LoVo (cell line): ENCODE results near the gene MMEL1.
"Not testable (repeated sequence)": the region's sequence is repeated elsewhere in the genome, so short reads cannot be mapped to it uniquely, and the experiment has no call there.

Source experiments
- DNase-seq: peaks from one replicate; pipeline ENCODE4 v3.0.0-alpha.2; 2016; ENCODE audit warnings: low spot score

Gene MMEL1

DNA sequence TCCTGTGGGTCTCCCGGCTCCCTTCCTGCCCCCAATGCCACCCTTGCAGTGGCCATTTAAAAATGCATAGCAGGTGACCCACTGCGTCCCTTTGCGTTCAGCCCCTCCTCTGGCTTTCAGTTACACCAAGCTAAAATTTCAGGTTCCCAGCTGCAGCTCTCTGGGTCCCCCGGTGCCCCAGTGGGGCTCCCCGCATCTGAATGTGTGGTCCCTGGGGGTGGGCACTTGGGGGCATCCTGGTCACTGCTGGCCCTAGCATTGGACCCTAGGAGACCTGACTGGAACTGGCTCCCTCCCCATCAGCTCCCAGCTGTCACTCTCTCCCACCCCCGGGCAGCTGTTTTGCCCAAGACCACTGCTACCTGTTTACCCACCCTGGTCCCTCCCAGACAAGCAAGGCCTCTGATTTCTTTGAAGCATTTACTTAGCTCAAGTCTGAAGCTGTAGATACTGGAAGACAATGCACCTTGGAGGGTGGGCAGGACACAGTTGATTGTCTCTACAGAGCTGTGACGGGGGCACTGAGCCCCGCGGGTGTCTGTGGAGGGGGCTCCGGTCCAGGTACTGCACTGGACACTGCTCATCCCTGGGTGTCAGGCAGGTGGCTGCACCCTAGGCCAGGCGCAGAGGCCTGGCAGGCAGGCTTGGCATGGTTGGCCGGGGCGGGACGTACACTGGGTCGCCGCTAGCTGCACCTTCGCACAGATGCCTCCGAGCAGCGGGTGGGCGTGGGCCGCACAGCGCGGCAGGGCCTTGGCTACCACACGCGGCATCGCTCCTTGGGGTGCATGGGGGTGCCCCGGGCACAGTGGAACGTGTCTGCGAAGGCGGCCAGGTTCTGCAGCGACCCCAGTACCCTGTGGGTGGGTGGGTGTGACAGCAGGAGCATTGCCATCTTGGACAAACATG, 42.3 kb downstream of the MMEL1 start:
- no peak for DNase-seq

GRCh38 chr1:2589431-2590232, 43.2 kb downstream of the MMEL1 start:
- DNase-seq, result no peak

GRCh38 chr1:2588661-2589430, 44.0 kb downstream of the MMEL1 start:
- DNase-seq, result no peak

GRCh38 chr1:2587860-2588571, 44.8 kb downstream of the MMEL1 start:
- DNase-seq, result no peak

DNA sequence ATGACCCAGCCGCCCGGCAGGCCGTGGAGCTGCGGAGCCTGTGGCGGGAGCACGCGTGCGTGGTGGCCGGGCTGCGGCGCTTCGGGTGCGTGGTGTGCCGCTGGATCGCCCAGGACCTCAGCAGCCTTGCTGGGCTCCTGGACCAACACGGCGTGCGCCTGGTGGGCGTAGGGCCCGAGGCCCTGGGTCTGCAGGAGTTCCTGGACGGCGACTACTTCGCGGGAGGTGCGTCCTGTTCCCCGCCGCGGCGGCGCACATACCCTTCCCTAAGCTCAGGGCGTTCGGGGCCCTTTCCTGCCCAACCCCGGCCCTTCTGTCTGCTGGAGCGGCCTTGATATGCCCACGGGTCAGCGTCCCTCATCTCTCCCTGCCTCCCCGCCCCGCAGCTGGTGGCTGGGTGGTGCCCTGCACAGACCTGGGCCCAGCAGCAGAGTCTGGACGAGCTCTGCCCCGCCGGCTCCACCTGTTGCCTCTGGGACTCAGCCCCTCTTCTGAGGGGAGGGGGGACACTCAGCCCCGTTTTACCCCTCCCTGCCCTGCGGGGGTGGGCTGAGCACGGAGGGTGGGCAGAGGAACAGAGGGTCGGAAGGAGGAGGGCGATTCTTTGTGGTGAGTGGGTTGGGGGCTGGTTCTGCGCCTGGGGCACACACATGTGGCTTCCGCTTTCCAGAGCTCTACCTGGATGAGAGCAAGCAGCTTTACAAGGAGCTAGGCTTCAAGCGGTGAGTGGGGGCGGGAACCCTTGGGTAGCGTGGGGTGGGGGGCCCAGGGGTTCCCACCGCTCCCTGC, 45.6 kb downstream of the MMEL1 start:
- DNase-seq, result no peak

DNA sequence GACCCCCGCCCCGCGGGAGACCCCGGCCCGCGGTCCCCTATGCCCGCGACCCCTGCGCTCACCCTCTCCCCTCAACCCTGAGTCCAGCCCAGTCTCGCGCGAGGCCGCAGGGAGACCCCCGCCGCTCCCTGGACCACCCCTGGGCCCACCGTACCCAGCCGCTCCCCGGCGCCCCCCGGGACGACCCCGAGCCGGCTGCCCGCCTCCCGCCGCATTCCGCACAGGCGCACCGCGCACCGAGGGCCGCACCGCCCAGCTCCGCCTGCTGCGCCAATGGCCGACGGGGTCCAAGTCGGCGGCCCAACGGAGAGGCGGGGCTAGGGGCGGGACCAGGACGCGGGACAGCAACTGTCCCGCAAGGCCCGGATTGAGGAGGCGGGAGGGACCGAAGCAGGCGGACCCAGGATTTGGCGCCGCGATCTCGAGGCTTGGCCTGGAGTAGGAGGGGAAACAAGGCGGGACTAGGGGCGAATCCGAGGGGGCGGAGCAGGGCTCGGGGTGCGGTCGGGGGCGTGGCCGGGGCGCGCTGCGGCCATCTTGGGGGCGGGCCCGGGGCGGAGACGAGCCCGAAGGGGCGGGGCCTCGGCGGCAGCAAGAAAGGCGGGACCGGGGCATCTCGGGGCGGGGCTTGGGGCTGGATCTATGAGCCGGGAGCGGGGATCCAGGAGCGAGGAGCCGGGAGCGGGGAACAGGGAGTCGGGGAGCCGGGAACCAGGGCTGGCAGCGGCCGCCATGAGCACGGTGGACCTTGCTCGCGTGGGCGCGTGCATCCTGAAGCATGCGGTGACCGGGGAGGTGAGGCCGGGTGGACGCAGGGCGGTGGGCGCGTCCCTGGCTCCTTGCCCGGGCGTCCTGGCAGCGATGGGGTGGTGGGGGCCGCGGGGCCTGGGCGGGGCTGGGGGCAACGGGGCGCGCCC, 46.4 kb downstream of the MMEL1 start, which contains the start of gene PRXL2B:
PRXL2B (plus strand) TSS at position 624 of the 917 bp plus-strand sequence; CDS start at position 733, 109 bp downstream.
- DNase-seq, result peak; percentile 99

DNA sequence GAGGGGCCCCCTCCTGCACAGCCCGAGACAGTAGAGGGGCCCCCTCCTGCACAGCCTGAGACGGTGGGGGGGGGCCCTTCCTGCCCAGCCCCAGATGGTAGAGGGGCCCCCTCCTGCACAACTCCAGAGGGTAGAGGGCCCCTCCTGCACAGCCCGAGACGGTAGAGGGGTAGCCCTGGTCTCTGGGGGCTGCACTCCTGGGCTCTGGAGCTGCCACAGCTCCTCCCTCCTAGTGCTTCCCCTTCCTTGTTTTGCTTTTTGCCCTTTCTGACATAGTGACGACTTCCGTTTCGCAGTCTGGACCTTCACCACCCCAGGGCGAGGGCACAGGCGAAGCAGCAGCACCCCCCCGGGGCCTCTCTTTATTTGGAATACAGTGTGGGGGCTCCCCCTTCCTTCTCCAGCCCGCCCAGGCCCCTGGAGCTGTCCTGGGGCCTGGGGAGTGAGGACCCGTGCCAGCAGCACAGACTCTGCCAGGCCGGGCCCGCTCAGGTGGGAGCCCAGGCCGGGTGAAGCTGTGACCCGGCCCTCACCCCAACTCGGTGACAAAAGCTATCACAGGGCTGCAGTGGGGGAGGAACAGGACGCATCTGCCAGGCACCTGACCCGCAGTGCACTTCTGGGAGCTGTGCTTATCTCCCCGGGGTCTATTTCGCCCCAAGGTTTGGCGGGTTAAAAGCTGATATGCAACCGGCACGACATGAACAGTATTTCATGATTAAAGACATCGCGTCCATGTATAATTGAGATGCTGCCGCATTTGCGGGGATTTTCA, 47.3 kb downstream of the MMEL1 start:
- DNase-seq, result peak; percentile 52

- DNase-seq, result no peak
Measured at GRCh38 chr1:2584686-2585317, 48.0 kb downstream of the MMEL1 start.

DNA sequence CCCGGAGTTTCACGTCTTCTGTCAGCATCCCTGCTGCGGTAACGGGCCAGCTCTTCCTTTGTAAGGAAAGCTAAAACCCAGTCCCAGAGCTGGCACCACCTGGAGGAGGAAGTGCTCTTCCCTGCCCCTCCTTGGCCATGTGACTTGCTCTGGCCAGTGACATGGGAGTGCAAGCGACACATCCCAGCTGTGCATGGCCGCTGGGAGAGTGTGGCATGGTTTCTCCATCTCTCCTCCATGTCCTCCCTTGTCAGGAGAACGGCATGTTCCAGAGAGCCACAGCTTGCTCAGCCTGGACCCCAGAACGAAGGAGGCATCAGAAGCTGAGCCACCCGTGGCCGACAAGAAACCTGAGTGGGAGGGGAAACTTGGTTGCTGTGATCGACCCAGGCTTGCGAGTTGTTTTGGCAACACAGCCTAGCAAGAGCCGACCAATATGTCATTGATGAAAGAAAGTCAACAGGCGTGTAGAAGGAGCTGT, 48.9 kb downstream of the MMEL1 start:
- no peak for DNase-seq

- no peak for DNase-seq
Measured at GRCh38 chr1:2583331-2583791, 49.5 kb downstream of the MMEL1 start.

GRCh38 chr1:2582391-2582790, 50.4 kb downstream of the MMEL1 start:
- DNase-seq, result no peak

- no peak for DNase-seq
Measured at GRCh38 chr1:2580691-2581090, 52.1 kb downstream of the MMEL1 start.

GRCh38 chr1:2578758-2579118, 54.1 kb downstream of the MMEL1 start:
- DNase-seq, result no peak

DNA sequence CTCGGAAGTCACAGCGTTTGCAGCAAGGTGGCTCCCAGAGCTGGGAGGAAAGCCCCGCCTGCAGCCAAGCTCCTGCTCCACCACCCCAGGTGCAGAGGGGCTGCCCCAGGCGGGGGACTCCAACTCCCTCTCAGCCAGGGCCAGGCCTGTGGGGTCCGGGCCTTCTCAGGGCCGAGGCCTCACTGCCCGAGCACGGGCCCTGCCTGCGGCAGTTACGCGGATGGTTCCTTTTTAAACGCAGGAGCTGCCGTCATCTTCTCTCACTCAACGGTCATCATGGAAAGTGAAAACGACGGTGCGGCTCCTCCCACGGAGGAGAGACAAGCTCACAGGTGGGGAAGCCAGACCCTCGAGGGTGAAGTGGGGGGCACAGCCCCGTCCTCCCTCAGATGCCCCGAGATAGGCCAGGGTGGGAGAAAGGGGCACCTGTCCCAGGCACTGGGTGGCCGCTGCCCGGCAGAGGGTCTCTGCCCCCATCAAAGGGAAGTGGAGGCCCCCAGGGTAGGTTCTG, 55.2 kb downstream of the MMEL1 start:
- DNase-seq, result not testable (repeated sequence)

- DNase-seq, result peak; percentile 86
Measured at GRCh38 chr1:2575801-2576663, 56.8 kb downstream of the MMEL1 start.

DNA sequence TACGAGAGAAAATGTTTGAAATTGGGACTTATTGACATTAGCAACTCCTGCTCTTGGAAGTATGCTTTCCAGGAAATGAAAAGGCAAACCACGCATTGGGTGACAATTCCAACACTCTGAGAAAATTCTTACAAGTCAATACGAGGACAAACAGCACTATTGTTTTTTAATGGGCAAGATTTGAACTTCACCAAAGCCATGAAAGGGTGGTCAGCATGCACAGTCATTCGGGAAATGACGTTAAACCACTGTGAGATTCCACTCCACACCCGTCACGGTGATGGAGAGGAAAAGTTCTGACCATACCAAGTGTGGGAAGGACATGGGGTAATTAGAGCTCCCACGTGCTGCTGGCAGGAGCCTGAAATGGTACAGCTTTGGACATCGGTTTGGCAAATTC, 58.5 kb downstream of the MMEL1 start:
- DNase-seq, result no peak
